Activated T-cell treated with anti-CD3 and anti-CD28 coated beads, Interleukin-2, amount 50 U/mL, for 24 hours (primary cell): ENCODE data around the gene SMARCAD1.

Experiments used
- DNase-seq: peaks from one replicate; pipeline ENCODE4 v3.0.0-alpha.2; 2020
- H3K27ac Mint-ChIP-seq: 2 replicates; pipeline ENCODE4 v1.8.0; 2020; ENCODE audit warnings: mild to moderate bottlenecking, mixed read lengths
- H3K27me3 Mint-ChIP-seq: 2 replicates; pipeline ENCODE4 v1.8.0; 2020; ENCODE audit warnings: mixed read lengths
- H3K36me3 Mint-ChIP-seq: 2 replicates; pipeline ENCODE4 v1.8.0; 2020; ENCODE audit warnings: low read depth, mixed read lengths
- H3K4me1 Mint-ChIP-seq: 2 replicates; pipeline ENCODE4 v1.8.0; 2020; ENCODE audit warnings: low read depth, mixed read lengths
- H3K4me3 Mint-ChIP-seq: 2 replicates; pipeline ENCODE4 v1.8.0; 2020; ENCODE audit warnings: mild to moderate bottlenecking, moderate library complexity, mixed read lengths
- H3K9me3 Mint-ChIP-seq: 2 replicates; pipeline ENCODE4 v1.8.0; 2020; ENCODE audit warnings: mixed read lengths

The SMARCAD1 gene

GRCh38 chr4:94244829-94245185, 37.1 kb downstream of the SMARCAD1 start:
- peaks cover 92% of the 10 kb centered on the region for H3K36me3 Mint-ChIP-seq
- H3K9me3 Mint-ChIP-seq: no peaks in the 10 kb centered on the region
- H3K4me1 Mint-ChIP-seq: no peaks in the 10 kb centered on the region
- H3K27ac Mint-ChIP-seq: no peak overlapping the region
- no peak for DNase-seq
- no peaks in the 10 kb centered on the region for H3K27me3 Mint-ChIP-seq
- H3K4me3 Mint-ChIP-seq: no peak overlapping the region

DNA sequence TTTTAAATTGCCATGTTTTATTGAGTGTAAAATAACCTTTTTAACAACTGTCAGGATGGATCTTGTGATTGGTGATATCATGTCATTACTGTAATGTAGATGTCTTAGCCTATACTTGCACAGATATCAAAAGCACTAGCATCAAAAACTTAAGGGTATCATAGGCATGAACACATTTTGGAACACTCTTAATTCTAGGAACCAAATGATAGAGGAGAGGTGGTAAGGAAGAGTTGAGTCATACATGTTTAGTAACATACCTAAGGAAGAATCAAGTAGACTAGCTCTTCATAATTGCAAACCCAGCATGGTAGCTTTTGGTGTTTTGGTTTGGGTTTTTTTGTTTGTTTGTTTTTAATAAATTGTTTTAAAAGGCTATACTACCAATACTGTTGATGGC, 43.4 kb downstream of the SMARCAD1 start:
- peaks cover 8% of the 10 kb centered on the region for H3K4me1 Mint-ChIP-seq
- no peaks in the 10 kb centered on the region for H3K27me3 Mint-ChIP-seq
- peaks cover 79% of the 10 kb centered on the region for H3K36me3 Mint-ChIP-seq
- DNase-seq: no peak
- no peaks in the 10 kb centered on the region for H3K9me3 Mint-ChIP-seq
- no peak overlapping the region for H3K4me3 Mint-ChIP-seq
- H3K27ac Mint-ChIP-seq: peak overlapping the region; percentile 28

DNA sequence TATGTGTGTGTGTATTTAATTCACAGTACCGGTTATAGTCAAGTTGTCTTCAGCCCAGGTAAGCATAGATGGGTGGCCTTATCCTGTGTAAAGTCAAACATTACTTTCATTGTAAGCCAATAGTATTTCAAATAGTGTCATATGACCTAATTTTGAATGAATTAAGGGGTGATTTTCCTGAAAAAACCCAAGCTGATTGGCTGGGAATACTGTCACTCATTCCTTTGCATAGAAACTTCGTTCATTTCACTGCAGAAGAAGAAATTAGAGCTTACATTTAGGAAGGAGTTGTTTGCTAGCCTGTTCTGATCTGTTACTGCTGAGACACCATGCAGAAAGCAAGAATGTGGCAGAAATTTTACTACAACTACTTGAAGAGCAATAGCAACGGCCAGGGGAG, 45.4 kb downstream of the SMARCAD1 start:
- no peaks in the 10 kb centered on the region for H3K27me3 Mint-ChIP-seq
- H3K9me3 Mint-ChIP-seq: no peaks in the 10 kb centered on the region
- no peak overlapping the region for H3K27ac Mint-ChIP-seq
- H3K36me3 Mint-ChIP-seq: peaks cover 79% of the 10 kb centered on the region
- no peak for DNase-seq
- no peak overlapping the region for H3K4me3 Mint-ChIP-seq
- H3K4me1 Mint-ChIP-seq: peaks cover 14% of the 10 kb centered on the region

DNA sequence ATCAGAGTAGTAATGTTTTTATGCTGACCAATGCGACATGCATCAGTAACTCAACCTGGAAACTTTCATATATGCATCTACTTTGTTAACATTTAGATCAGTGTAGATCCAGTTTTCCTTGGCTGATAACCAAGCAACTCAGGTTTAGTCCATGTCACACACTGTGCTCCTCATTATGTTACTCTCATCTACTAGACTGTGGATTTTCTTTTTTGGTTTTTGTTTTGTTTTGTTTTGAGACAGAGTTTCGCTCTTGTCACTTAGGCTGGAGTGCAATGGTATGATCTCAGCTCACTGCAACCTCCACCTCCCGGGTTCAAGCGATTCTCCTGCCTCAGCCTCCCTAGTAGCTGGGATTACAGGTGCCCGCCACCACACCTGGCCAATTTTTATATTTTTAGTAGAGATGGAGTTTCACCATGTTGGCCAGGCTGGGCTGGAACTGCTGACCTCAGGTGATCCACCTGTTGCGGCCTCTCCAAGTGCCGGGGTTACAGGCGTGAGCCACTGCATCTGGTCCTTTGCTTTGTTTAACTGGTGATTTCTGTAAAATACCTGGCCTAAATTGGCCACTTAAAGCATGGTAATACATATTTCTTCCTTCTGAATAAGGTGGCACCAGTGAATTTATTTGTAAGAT, 48.6 kb downstream of the SMARCAD1 start:
- H3K36me3 Mint-ChIP-seq: peaks cover 70% of the 10 kb centered on the region
- H3K27ac Mint-ChIP-seq: no peak overlapping the region
- H3K4me3 Mint-ChIP-seq: no peak overlapping the region
- H3K27me3 Mint-ChIP-seq: no peaks in the 10 kb centered on the region
- no peak for DNase-seq
- no peaks in the 10 kb centered on the region for H3K9me3 Mint-ChIP-seq
- H3K4me1 Mint-ChIP-seq: peaks cover 9% of the 10 kb centered on the region

DNA sequence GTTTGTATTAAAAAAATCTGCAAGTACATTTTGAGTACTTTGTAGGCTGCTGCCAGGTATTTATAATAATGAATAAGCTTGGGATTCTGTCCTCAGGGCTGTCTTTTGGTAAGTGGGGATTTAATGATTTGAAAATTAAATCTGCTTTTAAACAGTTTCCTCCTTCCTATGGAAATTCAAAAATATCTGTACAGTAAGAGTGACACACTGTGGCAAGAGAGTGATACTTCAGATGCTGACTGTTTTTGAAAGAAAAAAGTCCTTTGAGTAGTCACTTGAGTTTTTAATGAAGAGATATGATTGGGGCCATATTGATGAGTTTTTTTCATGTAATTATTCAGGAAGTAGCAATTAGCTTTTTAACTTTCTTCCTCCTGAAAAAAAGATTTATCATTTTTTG, 49.2 kb downstream of the SMARCAD1 start:
- no peak for DNase-seq
- no peaks in the 10 kb centered on the region for H3K27me3 Mint-ChIP-seq
- no peak overlapping the region for H3K4me3 Mint-ChIP-seq
- H3K4me1 Mint-ChIP-seq: peaks cover 8% of the 10 kb centered on the region
- no peaks in the 10 kb centered on the region for H3K9me3 Mint-ChIP-seq
- H3K27ac Mint-ChIP-seq: no peak overlapping the region
- peaks cover 70% of the 10 kb centered on the region for H3K36me3 Mint-ChIP-seq

GRCh38 chr4:94262163-94263016, 54.7 kb downstream of the SMARCAD1 start:
- no peaks in the 10 kb centered on the region for H3K27me3 Mint-ChIP-seq
- H3K9me3 Mint-ChIP-seq: no peaks in the 10 kb centered on the region
- peaks cover 2% of the 10 kb centered on the region for H3K4me1 Mint-ChIP-seq
- peak overlapping the region; percentile 34 for H3K27ac Mint-ChIP-seq
- no peak for DNase-seq
- peaks cover 68% of the 10 kb centered on the region for H3K36me3 Mint-ChIP-seq
- H3K4me3 Mint-ChIP-seq: no peak overlapping the region

DNA sequence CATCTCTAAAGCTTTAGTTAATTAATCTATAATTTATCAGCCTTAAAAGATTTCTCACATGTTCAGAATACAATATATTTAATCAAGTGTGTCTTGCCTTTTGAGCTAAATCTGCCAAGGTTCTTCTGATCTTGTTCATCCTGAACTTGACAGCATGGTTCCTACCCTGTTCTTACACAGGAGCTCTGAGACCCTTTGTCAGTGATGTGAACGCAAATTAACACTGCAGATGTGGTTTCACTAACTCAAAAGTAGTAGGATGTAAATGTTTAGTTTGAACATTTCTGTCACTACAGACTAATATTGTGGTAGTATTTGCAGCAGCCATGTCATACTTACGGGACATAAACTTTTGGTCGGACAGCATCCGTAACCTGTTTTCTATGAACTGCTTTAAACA, 59.4 kb downstream of the SMARCAD1 start:
- no peaks in the 10 kb centered on the region for H3K27me3 Mint-ChIP-seq
- no peaks in the 10 kb centered on the region for H3K9me3 Mint-ChIP-seq
- H3K27ac Mint-ChIP-seq: no peak overlapping the region
- H3K4me1 Mint-ChIP-seq: peaks cover 3% of the 10 kb centered on the region
- H3K4me3 Mint-ChIP-seq: no peak overlapping the region
- DNase-seq: no peak
- H3K36me3 Mint-ChIP-seq: peaks cover 73% of the 10 kb centered on the region

GRCh38 chr4:94271248-94271647, 63.6 kb downstream of the SMARCAD1 start:
- Mint-ChIP-seq H3K36me3 (peaks cover 79% of the 10 kb centered on the region), H3K9me3 (no peaks in the 10 kb centered on the region), H3K4me3 (no peak overlapping the region), H3K27ac (no peak overlapping the region), H3K4me1 (peaks cover 3% of the 10 kb centered on the region), H3K27me3 (no peaks in the 10 kb centered on the region)
- no peak for DNase-seq

GRCh38 chr4:94274912-94275311, 67.2 kb downstream of the SMARCAD1 start:
- H3K27me3 Mint-ChIP-seq: no peaks in the 10 kb centered on the region
- DNase-seq: no peak
- H3K36me3 Mint-ChIP-seq: peaks cover 84% of the 10 kb centered on the region
- no peaks in the 10 kb centered on the region for H3K9me3 Mint-ChIP-seq
- H3K27ac Mint-ChIP-seq: no peak overlapping the region
- no peak overlapping the region for H3K4me3 Mint-ChIP-seq
- H3K4me1 Mint-ChIP-seq: no peaks in the 10 kb centered on the region

DNA sequence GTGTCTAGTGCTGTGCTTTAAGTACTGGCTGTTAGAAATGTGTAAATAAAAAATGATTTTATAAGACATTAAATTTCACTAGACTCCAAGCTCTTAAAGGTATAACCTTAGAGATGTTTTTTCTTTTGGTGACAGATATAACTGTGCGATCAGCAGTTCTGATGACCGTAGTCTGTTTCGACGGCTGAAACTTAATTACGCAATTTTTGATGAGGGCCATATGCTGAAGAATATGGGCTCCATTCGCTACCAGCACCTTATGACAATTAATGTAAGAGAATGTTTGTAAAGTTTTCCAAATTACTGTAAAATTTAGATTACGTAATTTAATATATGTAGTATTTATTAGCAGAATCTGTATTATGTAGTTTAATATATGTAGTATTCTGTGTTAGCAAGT, 68.5 kb downstream of the SMARCAD1 start:
- DNase-seq: no peak
- Mint-ChIP-seq H3K36me3 (peaks cover 84% of the 10 kb centered on the region), H3K4me3 (no peak overlapping the region), H3K9me3 (no peaks in the 10 kb centered on the region), H3K4me1 (no peaks in the 10 kb centered on the region), H3K27ac (no peak overlapping the region), H3K27me3 (no peaks in the 10 kb centered on the region)

- Mint-ChIP-seq H3K27ac (no peak overlapping the region), H3K27me3 (no peaks in the 10 kb centered on the region), H3K36me3 (peaks cover 77% of the 10 kb centered on the region), H3K4me3 (no peak overlapping the region), H3K9me3 (no peaks in the 10 kb centered on the region), H3K4me1 (no peaks in the 10 kb centered on the region)
- no peak for DNase-seq
Measured at GRCh38 chr4:94277534-94277933, 69.9 kb downstream of the SMARCAD1 start.

DNA sequence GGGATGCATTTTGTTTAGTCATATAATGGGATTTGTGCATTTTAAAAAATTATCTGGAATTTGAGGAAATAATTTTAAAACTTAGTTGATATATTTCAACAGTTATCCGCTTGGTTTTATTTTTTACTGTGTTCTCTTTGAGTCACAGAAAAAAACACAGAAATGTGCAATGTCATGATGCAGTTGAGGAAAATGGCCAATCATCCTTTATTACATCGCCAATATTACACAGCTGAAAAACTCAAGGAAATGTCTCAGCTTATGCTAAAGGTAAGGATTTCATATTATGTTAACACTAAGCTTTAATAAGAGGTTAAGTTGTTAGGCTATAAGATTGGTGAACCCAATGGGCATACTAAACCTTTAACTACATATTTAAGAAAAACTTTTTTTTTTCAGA, 71.1 kb downstream of the SMARCAD1 start:
- H3K4me1 Mint-ChIP-seq: no peaks in the 10 kb centered on the region
- H3K4me3 Mint-ChIP-seq: no peak overlapping the region
- H3K9me3 Mint-ChIP-seq: no peaks in the 10 kb centered on the region
- peaks cover 78% of the 10 kb centered on the region for H3K36me3 Mint-ChIP-seq
- no peaks in the 10 kb centered on the region for H3K27me3 Mint-ChIP-seq
- no peak overlapping the region for H3K27ac Mint-ChIP-seq
- no peak for DNase-seq

- Mint-ChIP-seq H3K4me3 (no peak overlapping the region), H3K9me3 (no peaks in the 10 kb centered on the region), H3K27me3 (no peaks in the 10 kb centered on the region), H3K4me1 (no peaks in the 10 kb centered on the region), H3K27ac (no peak overlapping the region), H3K36me3 (peaks cover 82% of the 10 kb centered on the region)
- no peak for DNase-seq
Measured at GRCh38 chr4:94284889-94285288, 77.2 kb downstream of the SMARCAD1 start.

GRCh38 chr4:94285666-94286065, 78.0 kb downstream of the SMARCAD1 start:
- no peaks in the 10 kb centered on the region for H3K4me1 Mint-ChIP-seq
- H3K27ac Mint-ChIP-seq: no peak overlapping the region
- DNase-seq: no peak
- H3K9me3 Mint-ChIP-seq: no peaks in the 10 kb centered on the region
- H3K36me3 Mint-ChIP-seq: peaks cover 84% of the 10 kb centered on the region
- H3K27me3 Mint-ChIP-seq: no peaks in the 10 kb centered on the region
- no peak overlapping the region for H3K4me3 Mint-ChIP-seq

DNA sequence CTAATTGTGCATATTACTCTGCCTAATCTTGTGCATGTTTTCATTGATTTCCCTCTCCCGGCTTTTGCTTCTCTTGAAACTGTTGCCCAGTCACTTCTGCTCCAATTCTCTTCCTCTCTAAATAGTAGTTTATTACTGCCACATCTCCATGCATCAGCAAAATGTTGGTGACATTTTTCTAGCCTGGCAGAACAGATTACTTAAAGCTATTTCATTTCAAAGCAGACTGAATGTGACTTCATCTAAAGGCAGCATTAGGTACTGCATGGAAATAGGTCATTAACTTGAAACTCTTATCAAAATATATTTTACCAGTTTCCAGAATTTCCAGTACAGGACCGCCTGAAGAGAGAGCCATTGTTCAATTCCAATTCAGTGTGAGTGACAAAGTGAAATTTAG, 82.6 kb downstream of the SMARCAD1 start:
- Mint-ChIP-seq H3K9me3 (no peaks in the 10 kb centered on the region), H3K4me3 (no peak overlapping the region), H3K27me3 (no peaks in the 10 kb centered on the region), H3K4me1 (no peaks in the 10 kb centered on the region), H3K27ac (no peak overlapping the region), H3K36me3 (peaks cover 64% of the 10 kb centered on the region)
- DNase-seq: no peak
